ENCODE measurements around the gene NELFCD.

DNA sequence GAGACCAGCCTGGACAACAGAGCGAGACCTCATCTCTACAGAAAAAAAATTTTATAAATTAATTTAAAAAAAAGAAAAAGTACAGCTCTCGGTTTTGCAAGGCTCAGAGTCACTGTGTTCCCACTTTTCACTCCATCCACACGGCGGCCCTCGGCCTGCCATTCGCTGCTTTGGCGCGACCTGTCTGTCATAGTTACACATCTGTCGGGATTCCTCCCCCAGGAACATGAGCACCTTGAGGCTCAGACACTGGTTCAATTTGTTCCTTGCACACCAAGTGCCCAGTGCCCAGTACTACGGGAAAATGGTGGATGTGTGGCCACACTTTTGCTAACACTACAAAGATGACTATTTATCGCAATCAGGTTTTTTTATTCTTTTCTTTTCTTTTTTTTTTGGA, 17.6 kb downstream of the NELFCD start:
- TF ChIP-seq, protein P1, sequence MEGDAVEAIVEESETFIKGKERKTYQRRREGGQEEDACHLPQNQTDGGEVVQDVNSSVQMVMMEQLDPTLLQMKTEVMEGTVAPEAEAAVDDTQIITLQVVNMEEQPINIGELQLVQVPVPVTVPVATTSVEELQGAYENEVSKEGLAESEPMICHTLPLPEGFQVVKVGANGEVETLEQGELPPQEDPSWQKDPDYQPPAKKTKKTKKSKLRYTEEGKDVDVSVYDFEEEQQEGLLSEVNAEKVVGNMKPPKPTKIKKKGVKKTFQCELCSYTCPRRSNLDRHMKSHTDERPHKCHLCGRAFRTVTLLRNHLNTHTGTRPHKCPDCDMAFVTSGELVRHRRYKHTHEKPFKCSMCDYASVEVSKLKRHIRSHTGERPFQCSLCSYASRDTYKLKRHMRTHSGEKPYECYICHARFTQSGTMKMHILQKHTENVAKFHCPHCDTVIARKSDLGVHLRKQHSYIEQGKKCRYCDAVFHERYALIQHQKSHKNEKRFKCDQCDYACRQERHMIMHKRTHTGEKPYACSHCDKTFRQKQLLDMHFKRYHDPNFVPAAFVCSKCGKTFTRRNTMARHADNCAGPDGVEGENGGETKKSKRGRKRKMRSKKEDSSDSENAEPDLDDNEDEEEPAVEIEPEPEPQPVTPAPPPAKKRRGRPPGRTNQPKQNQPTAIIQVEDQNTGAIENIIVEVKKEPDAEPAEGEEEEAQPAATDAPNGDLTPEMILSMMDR (IDR thresholded peaks at IDR 0.05 in 4 of 5, conservative IDR thresholded peaks at IDR 0.05 in 1 of 5) = no peak
- TF ChIP-seq POLR2A (IDR thresholded peaks at IDR 0.05) = no peak
